ENCODE data around the gene DAZL. TPM values are rescaled to one million over a fixed set of nuclear protein-coding genes. Genes with fewer than 3 reads are reported as not detected.
A peak's percentile ranks its signal among the peaks of the same experiment; 100 is the strongest.

The DAZL gene
- total RNA-seq, 6 donors from 2014 or later: not detected

GRCh38 chr3:16550305-16550675, 54.9 kb downstream of the DAZL start:
- Histone ChIP-seq H3K27me3 (no peaks in the 10 kb centered on the region), H3K4me3 (no peak overlapping the region), H3K36me3 (no peaks in the 10 kb centered on the region), H3K4me1 (peaks cover 3 to 11% (median 5%) of the 10 kb centered on the region in 4 donors), H3K9me3 (no peaks in the 10 kb centered on the region), H3K27ac (no peak overlapping the region)
- no peak for TF ChIP-seq EP300 (IDR thresholded peaks at IDR 0.05)
- no peak for TF ChIP-seq POLR2AphosphoS5 (IDR thresholded peaks at IDR 0.05)
- no peak for TF ChIP-seq POLR2A (IDR thresholded peaks at IDR 0.05)
- TF ChIP-seq CTCF (IDR thresholded peaks at IDR 0.05): no peak
- WGBS, 2 donors: 49 to 53% methylated on average over 4 of the region's 4 CpGs
- DNase-seq: no peak
- no peak for ATAC-seq (ENCODE audit: low FRiP score in 2 of 2)

GRCh38 chr3:16548721-16549120, 56.5 kb downstream of the DAZL start:
- H3K27ac ChIP-seq: no peak overlapping the region
- H3K36me3 ChIP-seq: no peaks in the 10 kb centered on the region
- no peaks in the 10 kb centered on the region for H3K27me3 ChIP-seq
- DNase-seq (no peak), ATAC-seq (ENCODE audit: low FRiP score in 2 of 2) (no peak)
- WGBS, 2 donors: 86 to 88% methylated on average over 4 of the region's 4 CpGs
- H3K4me1 ChIP-seq: peaks cover 5 to 11% (median 9%) of the 10 kb centered on the region in 4 donors
- H3K4me3 ChIP-seq: no peak overlapping the region
- no peaks in the 10 kb centered on the region for H3K9me3 ChIP-seq
- TF ChIP-seq POLR2AphosphoS5 (IDR thresholded peaks at IDR 0.05) (no peak), POLR2A (IDR thresholded peaks at IDR 0.05) (no peak), CTCF (IDR thresholded peaks at IDR 0.05) (no peak), EP300 (IDR thresholded peaks at IDR 0.05) (no peak)

- Histone ChIP-seq H3K4me1 (peaks cover 5 to 11% (median 9%) of the 10 kb centered on the region in 4 donors), H3K9me3 (no peaks in the 10 kb centered on the region), H3K27me3 (no peaks in the 10 kb centered on the region), H3K36me3 (no peaks in the 10 kb centered on the region), H3K27ac (no peak overlapping the region), H3K4me3 (no peak overlapping the region)
- DNase-seq: no peak
- no peak for TF ChIP-seq POLR2AphosphoS5 (IDR thresholded peaks at IDR 0.05)
- WGBS, 2 donors: 85 to 86% methylated on average over 4 of the region's 4 CpGs
- ATAC-seq (ENCODE audit: low FRiP score in 2 of 2): no peak
Observed at GRCh38 chr3:16547561-16548357, 57.5 kb downstream of the DAZL start.

GRCh38 chr3:16546186-16547010, 58.8 kb downstream of the DAZL start:
- Histone ChIP-seq H3K4me3 (no peak overlapping the region), H3K4me1 (peaks cover 5 to 11% (median 9%) of the 10 kb centered on the region in 4 donors), H3K27ac (peak overlapping the region in 2 of 4 donors; percentile 43 to 48), H3K9me3 (no peaks in the 10 kb centered on the region), H3K36me3 (no peaks in the 10 kb centered on the region), H3K27me3 (no peaks in the 10 kb centered on the region)
- TF ChIP-seq EP300 (IDR thresholded peaks at IDR 0.05) (no peak), POLR2A (IDR thresholded peaks at IDR 0.05) (no peak), POLR2AphosphoS5 (IDR thresholded peaks at IDR 0.05) (no peak), CTCF (IDR thresholded peaks at IDR 0.05) (no peak)
- 74 to 84% methylated on average over 7 to 12 of the region's 12 CpGs for WGBS, 2 donors
- DNase-seq (peak in 1 of 2 donors; percentile 38), ATAC-seq (ENCODE audit: low FRiP score in 2 of 2) (no peak)

- H3K4me3 ChIP-seq: no peak overlapping the region
- DNase-seq (no peak), ATAC-seq (ENCODE audit: low FRiP score in 2 of 2) (no peak)
- no peaks in the 10 kb centered on the region for H3K27me3 ChIP-seq
- TF ChIP-seq POLR2AphosphoS5 (IDR thresholded peaks at IDR 0.05) (peak in 1 of 2 donors; percentile 12), CTCF (IDR thresholded peaks at IDR 0.05) (no peak), EP300 (IDR thresholded peaks at IDR 0.05) (peak in 2 of 4 donors; percentile 27 to 34)
- H3K27ac ChIP-seq: peak overlapping the region in 3 of 4 donors; percentile 26 to 48 (median 43)
- peaks cover 5 to 10% (median 6%) of the 10 kb centered on the region in 4 donors for H3K4me1 ChIP-seq
- H3K9me3 ChIP-seq: no peaks in the 10 kb centered on the region
- 69 to 72% methylated on average over 9 to 10 of the region's 10 CpGs for WGBS, 2 donors
- no peaks in the 10 kb centered on the region for H3K36me3 ChIP-seq
Observed at GRCh38 chr3:16545413-16546185, 59.6 kb downstream of the DAZL start.

Data from upper lobe of left lung (tissue), 6 donors.